Measurements from ENCODE around the gene GALNT14. TPM values are rescaled to one million over a fixed set of nuclear protein-coding genes. Genes with fewer than 3 reads are reported as not detected.

Gene GALNT14
- total and polyA plus RNA-seq, 9 donors: 0.28 to 9.8 (median 1.6) TPM; not detected in 3

DNA sequence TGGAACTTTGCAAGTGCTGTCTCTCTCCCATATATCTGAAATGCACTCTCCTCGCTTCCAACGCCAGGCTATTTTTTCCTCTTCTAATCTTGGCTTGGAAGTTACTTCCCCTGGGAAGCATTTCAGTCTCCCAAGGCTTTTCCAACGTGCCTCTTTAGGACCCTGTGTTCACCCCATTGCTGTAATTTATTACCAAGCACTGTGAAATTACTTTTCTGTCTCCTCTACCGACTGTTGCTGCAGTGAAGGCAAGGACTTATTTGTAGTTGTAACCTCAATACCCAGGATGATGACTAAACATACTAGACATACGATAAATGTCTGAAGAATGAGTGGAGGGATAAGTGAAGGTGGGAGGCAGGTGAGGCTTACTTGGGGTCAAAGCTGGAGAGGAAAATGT is 163.7 kb downstream of the GALNT14 start:
- 44 to 54% (median 44%) methylated on average over 5 of the region's 5 CpGs for WGBS, 3 donors
- intact Hi-C loops (cut with DNase I): no loop called here
- Histone ChIP-seq H3K36me3 (no peaks in the 10 kb centered on the region), H3K4me1 (ENCODE audit: insufficient read depth) (peaks cover 5% of the 10 kb centered on the region), H3K27me3 (no peaks in the 10 kb centered on the region), H3K9me3 (no peaks in the 10 kb centered on the region), H3K4me3 (no peak overlapping the region), H3K27ac (no peak overlapping the region)
- TF ChIP-seq EP300 (IDR thresholded peaks at IDR 0.05) (no peak), CTCF (IDR thresholded peaks at IDR 0.05) (no peak), POLR2A (IDR thresholded peaks at IDR 0.05) (no peak)
- DNase-seq: no peak

- no peak overlapping the region for H3K27ac ChIP-seq
- no peaks in the 10 kb centered on the region for H3K9me3 ChIP-seq
- H3K36me3 ChIP-seq: no peaks in the 10 kb centered on the region
- no peak for TF ChIP-seq EP300 (IDR thresholded peaks at IDR 0.05)
- no peak for TF ChIP-seq CTCF (IDR thresholded peaks at IDR 0.05)
- TF ChIP-seq POLR2A (IDR thresholded peaks at IDR 0.05): no peak
- no peak overlapping the region for H3K4me3 ChIP-seq
- H3K27me3 ChIP-seq: no peaks in the 10 kb centered on the region
- intact Hi-C loops (cut with DNase I): no loop called here
- DNase-seq: no peak
- 75 to 92% (median 90%) methylated on average over 1 of the region's 1 CpG for WGBS, 3 donors
- peaks cover 2% of the 10 kb centered on the region for H3K4me1 ChIP-seq (ENCODE audit: insufficient read depth)
Measured at GRCh38 chr2:30974092-30974491, 164.1 kb downstream of the GALNT14 start.

- intact Hi-C loops (cut with DNase I): no loop called here
- TF ChIP-seq POLR2A (IDR thresholded peaks at IDR 0.05) (no peak), CTCF (IDR thresholded peaks at IDR 0.05) (no peak), EP300 (IDR thresholded peaks at IDR 0.05) (no peak)
- Histone ChIP-seq H3K27me3 (no peaks in the 10 kb centered on the region), H3K27ac (no peak overlapping the region), H3K4me3 (no peak overlapping the region), H3K4me1 (ENCODE audit: insufficient read depth) (no peaks in the 10 kb centered on the region), H3K36me3 (no peaks in the 10 kb centered on the region), H3K9me3 (no peaks in the 10 kb centered on the region)
- 81 to 85% (median 82%) methylated on average over 19 of the region's 19 CpGs for WGBS, 3 donors
- no peak for DNase-seq
Measured at GRCh38 chr2:30971231-30972025, 166.8 kb downstream of the GALNT14 start.

- H3K27ac ChIP-seq: no peak overlapping the region
- H3K27me3 ChIP-seq: no peaks in the 10 kb centered on the region
- intact Hi-C loops (cut with DNase I): no loop called here
Measured at GRCh38 chr2:30968660-30969397, 169.4 kb downstream of the GALNT14 start.

More at GRCh38 chr2:30968660-30969397, 169.4 kb downstream of the GALNT14 start:
- H3K36me3 ChIP-seq: no peaks in the 10 kb centered on the region
- DNase-seq: no peak
- no peaks in the 10 kb centered on the region for H3K4me1 ChIP-seq (ENCODE audit: insufficient read depth)
- H3K4me3 ChIP-seq: no peak overlapping the region
- TF ChIP-seq EP300 (IDR thresholded peaks at IDR 0.05): no peak
- no peak for TF ChIP-seq POLR2A (IDR thresholded peaks at IDR 0.05)
- TF ChIP-seq CTCF (IDR thresholded peaks at IDR 0.05): no peak
- WGBS, 3 donors: 64 to 75% (median 66%) methylated on average over 4 of the region's 4 CpGs
- H3K9me3 ChIP-seq: no peaks in the 10 kb centered on the region

Data from ovary (tissue), 9 donors.